Astrocyte (in vitro differentiated cells and primary cell): Measurements from ENCODE around the gene CEP83. TPM values are rescaled to one million over a fixed set of nuclear protein-coding genes. Genes with fewer than 3 reads are reported as not detected.

Experiments
- DNase-seq: peaks from one replicate; pipeline ENCODE4 v3.0.0-alpha.2; 2010; ENCODE audit warnings: low read depth
- FAIRE-seq: peaks from 2 replicates; lab custom pipeline; 2011; peaks lifted over from hg19 to GRCh38; lab: Jason Lieb, UNC
- H2AFZ ChIP-seq: 2 replicates; pipeline ENCODE4 v1.6.0; 2012; ENCODE audit warnings: low read depth, low read length, inconsistent platforms
- H3K27ac ChIP-seq: 2 replicates; pipeline ENCODE4 v1.5.1; 2011; ENCODE audit warnings: low read depth, low read length, inconsistent platforms
- H3K27me3 ChIP-seq: 2 replicates; pipeline ENCODE4 v1.6.0; 2011; ENCODE audit warnings: low read length, inconsistent platforms; ENCODE audit not compliant: insufficient read depth
- H3K36me3 ChIP-seq: 2 replicates; pipeline ENCODE4 v1.5.1; 2011; ENCODE audit warnings: low read length, inconsistent platforms; ENCODE audit not compliant: insufficient read depth
- H3K4me1 ChIP-seq: 2 replicates; pipeline ENCODE4 v1.5.1; 2011; ENCODE audit warnings: low read length, inconsistent platforms; ENCODE audit not compliant: insufficient read depth
- H3K4me2 ChIP-seq: 2 replicates; pipeline ENCODE4 v1.6.0; 2012; ENCODE audit warnings: low read length, inconsistent platforms
- H3K4me3 ChIP-seq: 2 replicates; pipeline ENCODE4 v1.5.1; 2011; ENCODE audit warnings: low read depth, mild to moderate bottlenecking, low read length, inconsistent platforms; ENCODE audit not compliant: insufficient read depth
- H3K79me2 ChIP-seq: 2 replicates; pipeline ENCODE4 v1.6.0; 2012; ENCODE audit warnings: mild to moderate bottlenecking, low read length, inconsistent platforms; ENCODE audit not compliant: insufficient read depth
- H3K9ac ChIP-seq: 2 replicates; pipeline ENCODE4 v1.6.0; 2012; ENCODE audit warnings: mild to moderate bottlenecking, low read length, inconsistent platforms
- H3K9me3 ChIP-seq: 2 replicates; pipeline ENCODE4 v1.5.1; 2012; ENCODE audit warnings: low read depth, mild to moderate bottlenecking, low read length, inconsistent platforms; ENCODE audit not compliant: insufficient read depth
- H4K20me1 ChIP-seq: 2 replicates; pipeline ENCODE4 v1.6.0; 2012; ENCODE audit warnings: low read length, inconsistent platforms; ENCODE audit not compliant: insufficient read depth
- H3K27ac Mint-ChIP-seq: one replicate; pipeline ENCODE4 v1.8.0; 2021; ENCODE audit warnings: mild to moderate bottlenecking, mixed read lengths; ENCODE audit not compliant: unreplicated experiment
- H3K27me3 Mint-ChIP-seq: one replicate; pipeline ENCODE4 v1.8.0; 2021; ENCODE audit warnings: low read depth, mixed read lengths; ENCODE audit not compliant: unreplicated experiment
- H3K36me3 Mint-ChIP-seq: one replicate; pipeline ENCODE4 v1.8.0; 2021; ENCODE audit warnings: low read depth, mixed read lengths; ENCODE audit not compliant: unreplicated experiment
- H3K4me1 Mint-ChIP-seq: one replicate; pipeline ENCODE4 v1.8.0; 2021; ENCODE audit warnings: low read depth, mixed read lengths; ENCODE audit not compliant: unreplicated experiment
- H3K4me3 Mint-ChIP-seq: one replicate; pipeline ENCODE4 v1.8.0; 2021; ENCODE audit warnings: mild to moderate bottlenecking, moderate library complexity, mixed read lengths; ENCODE audit not compliant: unreplicated experiment
- H3K9me3 Mint-ChIP-seq: one replicate; pipeline ENCODE4 v1.8.0; 2021; ENCODE audit warnings: mild to moderate bottlenecking, mixed read lengths; ENCODE audit not compliant: unreplicated experiment
- CTCF ChIP-seq: IDR thresholded peaks from 2 replicates; pipeline ENCODE4 v1.5.1; 2011; ENCODE audit warnings: low read depth, mild to moderate bottlenecking, inconsistent platforms, low read length, moderate library complexity; ENCODE audit not compliant: insufficient read depth
- EZH2 ChIP-seq: IDR thresholded peaks from 2 replicates; pipeline ENCODE4 v1.6.1; 2012; ENCODE audit warnings: mild to moderate bottlenecking, low read length, inconsistent platforms; ENCODE audit not compliant: insufficient read depth
- total RNA-seq: library from RNA; stranded (reverse); gene quantifications from 2 replicates; pipeline ENCODE4 v1.2.1, GENCODE V29; 2021

Gene CEP83
- total RNA-seq, 1 donor from 2014 or later: 12.4 TPM

GRCh38 chr12:94336211-94336925 is 123.3 kb downstream of the CEP83 start:
- FAIRE-seq: no peak
- no peaks in the 10 kb centered on the region for H3K27me3 Mint-ChIP-seq
- no peaks in the 10 kb centered on the region for H3K4me1 ChIP-seq

GRCh38 chr12:94333396-94333795 is 126.3 kb downstream of the CEP83 start:
- no peak overlapping the region for H3K4me3 ChIP-seq
- no peaks in the 10 kb centered on the region for H3K4me1 ChIP-seq
- H3K27ac ChIP-seq: no peak overlapping the region
- Mint-ChIP-seq H3K4me1 (peaks cover 2% of the 10 kb centered on the region), H3K9me3 (no peaks in the 10 kb centered on the region), H3K27ac (no peak overlapping the region), H3K4me3 (no peak overlapping the region), H3K36me3 (no peaks in the 10 kb centered on the region), H3K27me3 (no peaks in the 10 kb centered on the region)
- DNase-seq (no peak), FAIRE-seq (no peak)
- no peaks in the 10 kb centered on the region for H3K27me3 ChIP-seq
- H3K9ac ChIP-seq: no peak overlapping the region
- H4K20me1 ChIP-seq: no peaks in the 10 kb centered on the region
- no peak overlapping the region for H3K4me2 ChIP-seq
- H3K79me2 ChIP-seq: no peaks in the 10 kb centered on the region
- no peaks in the 10 kb centered on the region for H3K9me3 ChIP-seq
- H2AFZ ChIP-seq: no peak overlapping the region
- TF ChIP-seq CTCF: no peak
- no peak for TF ChIP-seq EZH2
- H3K36me3 ChIP-seq: no peaks in the 10 kb centered on the region

More at GRCh38 chr12:94336211-94336925, 123.3 kb downstream of the CEP83 start:
- Mint-ChIP-seq H3K9me3 (no peaks in the 10 kb centered on the region), H3K27ac (no peak overlapping the region), H3K4me3 (no peak overlapping the region), H3K36me3 (no peaks in the 10 kb centered on the region), H3K4me1 (no peaks in the 10 kb centered on the region)
- Histone ChIP-seq H4K20me1 (no peaks in the 10 kb centered on the region), H3K9me3 (no peaks in the 10 kb centered on the region), H2AFZ (no peak overlapping the region), H3K27me3 (no peaks in the 10 kb centered on the region), H3K4me3 (no peak overlapping the region), H3K79me2 (no peaks in the 10 kb centered on the region), H3K9ac (no peak overlapping the region), H3K27ac (no peak overlapping the region), H3K4me2 (no peak overlapping the region), H3K36me3 (no peaks in the 10 kb centered on the region)
- no peak for DNase-seq
- TF ChIP-seq EZH2 (no peak), CTCF (no peak)

- no peak overlapping the region for H3K9ac ChIP-seq
These were observed 130.3 kb downstream of the CEP83 start for GRCh38 chr12:94329366-94329765.

More at GRCh38 chr12:94329366-94329765, 130.3 kb downstream of the CEP83 start:
- H3K36me3 Mint-ChIP-seq: no peaks in the 10 kb centered on the region
- Histone ChIP-seq H3K36me3 (no peaks in the 10 kb centered on the region), H3K27me3 (no peaks in the 10 kb centered on the region), H4K20me1 (no peaks in the 10 kb centered on the region), H3K4me3 (no peak overlapping the region), H2AFZ (no peak overlapping the region), H3K4me1 (peaks cover 13% of the 10 kb centered on the region), H3K9me3 (no peaks in the 10 kb centered on the region), H3K79me2 (no peaks in the 10 kb centered on the region), H3K4me2 (no peak overlapping the region), H3K27ac (no peak overlapping the region)
- peaks cover 21% of the 10 kb centered on the region for H3K4me1 Mint-ChIP-seq
- H3K9me3 Mint-ChIP-seq: no peaks in the 10 kb centered on the region
- no peaks in the 10 kb centered on the region for H3K27me3 Mint-ChIP-seq
- H3K27ac Mint-ChIP-seq: no peak overlapping the region
- TF ChIP-seq CTCF (no peak), EZH2 (no peak)
- H3K4me3 Mint-ChIP-seq: no peak overlapping the region
- DNase-seq (no peak), FAIRE-seq (no peak)
